ENCODE results near the gene KRTAP4-16.
"Not testable (repeated sequence)": the region's sequence is repeated elsewhere in the genome, so short reads cannot be mapped to it uniquely, and the experiment has no call there.

DNA sequence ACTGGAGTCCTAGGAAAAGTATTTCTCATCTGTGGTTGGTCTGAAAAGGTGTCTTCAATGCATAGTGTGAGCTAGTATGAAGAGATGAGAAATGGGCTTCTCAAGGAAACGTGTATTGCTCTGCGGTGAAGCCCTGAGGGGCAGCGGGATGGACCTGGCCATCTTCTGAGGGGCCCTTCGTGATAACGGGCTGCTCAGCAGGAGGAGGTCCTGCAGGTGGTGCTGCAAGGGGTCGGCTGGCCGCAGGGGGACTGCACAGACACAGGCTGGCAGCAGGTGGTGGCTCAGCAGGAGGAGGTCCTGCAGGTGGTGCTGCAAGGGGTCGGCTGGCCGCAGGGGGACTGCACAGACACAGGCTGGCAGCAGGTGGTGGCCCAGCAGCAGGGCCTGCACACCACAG, 47.5 kb downstream of the KRTAP4-16 start:
- not testable (repeated sequence) for TF ChIP-seq EZH2 (IDR thresholded peaks at IDR 0.05; ENCODE audit: low read depth, low read length, severe bottlenecking); EGR1 (IDR thresholded peaks at IDR 0.05; ENCODE audit: borderline replicate concordance, low read depth, low read length); CREB1 (IDR thresholded peaks at IDR 0.05); POLR2A (IDR thresholded peaks at IDR 0.05; ENCODE audit: control extremely low read depth in 1 of 2, low read depth in 2 of 2, low read length in 2 of 2); JUN (IDR thresholded peaks at IDR 0.05; ENCODE audit: low read depth, low read length); SAP30 (IDR thresholded peaks at IDR 0.05; ENCODE audit: insufficient read depth, insufficient replicate concordance, low read length); SRF (IDR thresholded peaks at IDR 0.05; ENCODE audit: low read depth, low read length); CHD1 (IDR thresholded peaks at IDR 0.05; ENCODE audit: low read depth, low read length)
- TF ChIP-seq, protein P1, sequence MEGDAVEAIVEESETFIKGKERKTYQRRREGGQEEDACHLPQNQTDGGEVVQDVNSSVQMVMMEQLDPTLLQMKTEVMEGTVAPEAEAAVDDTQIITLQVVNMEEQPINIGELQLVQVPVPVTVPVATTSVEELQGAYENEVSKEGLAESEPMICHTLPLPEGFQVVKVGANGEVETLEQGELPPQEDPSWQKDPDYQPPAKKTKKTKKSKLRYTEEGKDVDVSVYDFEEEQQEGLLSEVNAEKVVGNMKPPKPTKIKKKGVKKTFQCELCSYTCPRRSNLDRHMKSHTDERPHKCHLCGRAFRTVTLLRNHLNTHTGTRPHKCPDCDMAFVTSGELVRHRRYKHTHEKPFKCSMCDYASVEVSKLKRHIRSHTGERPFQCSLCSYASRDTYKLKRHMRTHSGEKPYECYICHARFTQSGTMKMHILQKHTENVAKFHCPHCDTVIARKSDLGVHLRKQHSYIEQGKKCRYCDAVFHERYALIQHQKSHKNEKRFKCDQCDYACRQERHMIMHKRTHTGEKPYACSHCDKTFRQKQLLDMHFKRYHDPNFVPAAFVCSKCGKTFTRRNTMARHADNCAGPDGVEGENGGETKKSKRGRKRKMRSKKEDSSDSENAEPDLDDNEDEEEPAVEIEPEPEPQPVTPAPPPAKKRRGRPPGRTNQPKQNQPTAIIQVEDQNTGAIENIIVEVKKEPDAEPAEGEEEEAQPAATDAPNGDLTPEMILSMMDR (IDR thresholded peaks at IDR 0.05; ENCODE audit: control extremely low read depth in 1 of 3, insufficient read depth in 1 of 3, low read depth in 1 of 3, low read length in 3 of 3) = not testable (repeated sequence)
- TF ChIP-seq, protein P2, sequence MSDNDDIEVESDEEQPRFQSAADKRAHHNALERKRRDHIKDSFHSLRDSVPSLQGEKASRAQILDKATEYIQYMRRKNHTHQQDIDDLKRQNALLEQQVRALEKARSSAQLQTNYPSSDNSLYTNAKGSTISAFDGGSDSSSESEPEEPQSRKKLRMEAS (IDR thresholded peaks at IDR 0.05) = not testable (repeated sequence)
- TF ChIP-seq, protein P3, sequence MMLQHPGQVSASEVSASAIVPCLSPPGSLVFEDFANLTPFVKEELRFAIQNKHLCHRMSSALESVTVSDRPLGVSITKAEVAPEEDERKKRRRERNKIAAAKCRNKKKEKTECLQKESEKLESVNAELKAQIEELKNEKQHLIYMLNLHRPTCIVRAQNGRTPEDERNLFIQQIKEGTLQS (IDR thresholded peaks at IDR 0.05; ENCODE audit: insufficient read depth, low read depth, low read length) = not testable (repeated sequence)
